Fibroblast of lung (primary cell): ENCODE data around the gene KLC1. TPM values are rescaled to one million over a fixed set of nuclear protein-coding genes. Genes with fewer than 3 reads are reported as not detected.
A peak's percentile ranks its signal among the peaks of the same experiment; 100 is the strongest.

Experiments
- DNase-seq, 2 donors: peaks; one replicate each; pipeline versions ENCODE4 v3.0.0 to v3.0.0-alpha.2; 2010; ENCODE audit warnings: low read depth in 2 of 2
- H2AFZ ChIP-seq: 2 replicates; pipeline ENCODE4 v1.5.1; 2012; ENCODE audit warnings: low read length, control low read depth, inconsistent platforms
- H3K27ac ChIP-seq: 2 replicates; pipeline ENCODE4 v1.5.1; 2011; ENCODE audit warnings: low read length, control low read depth; ENCODE audit not compliant: insufficient read depth
- H3K27me3 ChIP-seq: 2 replicates; pipeline ENCODE4 v1.5.1; 2011; ENCODE audit warnings: mild to moderate bottlenecking, low read length; ENCODE audit not compliant: control insufficient read depth, insufficient read depth
- H3K36me3 ChIP-seq: 2 replicates; pipeline ENCODE4 v1.5.1; 2011; ENCODE audit warnings: low read length; ENCODE audit not compliant: control insufficient read depth, insufficient read depth
- H3K4me1 ChIP-seq: 2 replicates; pipeline ENCODE4 v1.5.1; 2011; ENCODE audit warnings: low read length; ENCODE audit not compliant: control insufficient read depth, insufficient read depth; ENCODE audit errors: extremely low read depth
- H3K4me2 ChIP-seq: 2 replicates; pipeline ENCODE4 v1.5.1; 2011; ENCODE audit warnings: low read length, control low read depth; ENCODE audit not compliant: insufficient read depth; ENCODE audit errors: extremely low read depth
- H3K4me3 ChIP-seq, 4 experiments: fragments of 200-600 bp in 1 of 4; sonication (generic) in 1 of 4; replicated peaks in 1 of 4; 2 replicates each; pipeline ENCODE4 v1.5.1; 2011 to 2016; ENCODE audit warnings: low read length in 4 of 4, low read depth in 3 of 4, mild to moderate bottlenecking in 3 of 4, control low read depth in 2 of 4, inconsistent platforms in 1 of 4, mixed read lengths in 1 of 4; ENCODE audit not compliant: insufficient read depth in 1 of 4; ENCODE audit errors: control extremely low read depth in 1 of 4
- H3K79me2 ChIP-seq: 2 replicates; pipeline ENCODE4 v1.5.1; 2012; ENCODE audit warnings: mild to moderate bottlenecking, low read length, inconsistent platforms; ENCODE audit not compliant: control insufficient read depth, insufficient read depth
- H3K9ac ChIP-seq: 2 replicates; pipeline ENCODE4 v1.5.1; 2011; ENCODE audit warnings: mild to moderate bottlenecking, low read length, control low read depth; ENCODE audit not compliant: insufficient read depth
- H3K9me3 ChIP-seq: 2 replicates; pipeline ENCODE4 v1.5.1; 2012; ENCODE audit warnings: low read depth, low read length; ENCODE audit not compliant: control insufficient read depth, insufficient read depth
- H4K20me1 ChIP-seq: 2 replicates; pipeline ENCODE4 v1.5.1; 2011; ENCODE audit warnings: low read length; ENCODE audit not compliant: control insufficient read depth, insufficient read depth; ENCODE audit errors: extremely low read depth
- CTCF ChIP-seq, 2 donors: IDR thresholded peaks in 1 of 2; conservative IDR thresholded peaks in 1 of 2; 1 replicate in 1 of 2; 2 replicates in 1 of 2; pipeline ENCODE4 v1.5.1; 2011 to 2012; ENCODE audit warnings: low read length in 2 of 2, control low read depth in 1 of 2, inconsistent platforms in 1 of 2, low read depth in 1 of 2, mild to moderate bottlenecking in 1 of 2
- EZH2 ChIP-seq: IDR thresholded peaks from 2 replicates; pipeline ENCODE4 v1.5.1; 2012; ENCODE audit warnings: low read length, control low read depth, mild to moderate bottlenecking; ENCODE audit errors: missing control alignments
- polyA plus RNA-seq, 2 donors: library from polyadenylated mRNA; depleted of rRNA in 1 of 2; stranded (reverse) in 1 of 2; unstranded in 1 of 2; fragments of >200 nt; gene quantifications; 2 replicates each; pipeline ENCODE4 v1.2.1, GENCODE V29; 2011 to 2012; ENCODE audit warnings: missing spikeins in 1 of 2
- total RNA-seq: library from RNA; depleted of rRNA; stranded (reverse); fragments of >200 nt; gene quantifications from 2 replicates; pipeline ENCODE4 v1.2.1, GENCODE V29; 2014

The KLC1 gene
- total and polyA plus RNA-seq, 2 donors (not counting 1 experiment from before 2014, with no cell fraction given), result 180 to 219 TPM

GRCh38 chr14:103713304-103714062, 84.5 kb downstream of the KLC1 start:
- no peak overlapping the region for H2AFZ ChIP-seq
- peak overlapping the region; percentile 48 for H3K4me2 ChIP-seq
- no peak overlapping the region for H3K4me3 ChIP-seq
- TF ChIP-seq EZH2 (no peak), CTCF (conservative IDR thresholded peaks at IDR 0.05 in 1 of 2, IDR thresholded peaks at IDR 0.05 in 1 of 2; ENCODE audit: low read depth in 1 of 2, low read length in 2 of 2) (no peak)
- H3K9ac ChIP-seq, result no peak overlapping the region
- no peak overlapping the region for H3K27ac ChIP-seq
- H3K79me2 ChIP-seq, result peaks cover 41% of the 10 kb centered on the region
- H3K27me3 ChIP-seq, result no peaks in the 10 kb centered on the region
- peaks cover 4% of the 10 kb centered on the region for H3K36me3 ChIP-seq
- H4K20me1 ChIP-seq, result no peaks in the 10 kb centered on the region
- H3K9me3 ChIP-seq, result no peaks in the 10 kb centered on the region
- no peak for DNase-seq
- H3K4me1 ChIP-seq, result peaks cover 8% of the 10 kb centered on the region

- peaks cover 4% of the 10 kb centered on the region for H3K36me3 ChIP-seq
- H3K27me3 ChIP-seq, result no peaks in the 10 kb centered on the region
- peaks cover 11% of the 10 kb centered on the region for H3K4me1 ChIP-seq
- H3K4me3 ChIP-seq, result peak overlapping the region; percentile 15 to 58 (median 32)
- no peak overlapping the region for H3K9ac ChIP-seq
- H3K9me3 ChIP-seq, result no peaks in the 10 kb centered on the region
- peaks cover 42% of the 10 kb centered on the region for H3K79me2 ChIP-seq
- no peak for TF ChIP-seq EZH2
- TF ChIP-seq CTCF (conservative IDR thresholded peaks at IDR 0.05 in 1 of 2, IDR thresholded peaks at IDR 0.05 in 1 of 2; ENCODE audit: low read depth in 1 of 2, low read length in 2 of 2), result no peak
- peak overlapping the region; percentile 58 for H3K27ac ChIP-seq
- DNase-seq, result no peak
- H4K20me1 ChIP-seq, result no peaks in the 10 kb centered on the region
- no peak overlapping the region for H2AFZ ChIP-seq
- peak overlapping the region; percentile 48 for H3K4me2 ChIP-seq
These were observed 85.2 kb downstream of the KLC1 start for GRCh38 chr14:103714063-103714724.
